ENCODE results near the gene SMNDC1.

- TF ChIP-seq CTCF (conservative IDR thresholded peaks at IDR 0.05; ENCODE audit: low read length) (no peak), EZH2phosphoT487 (IDR thresholded peaks at IDR 0.05; ENCODE audit: borderline replicate concordance) (no peak)
Observed at GRCh38 chr10:110241841-110242240, 62.9 kb downstream of the SMNDC1 start.

All from Loucy (cell line).